Trophoblast cell (in vitro differentiated cells and primary cell): ENCODE results near the gene UGT1A10.

Experiments
- DNase-seq, 2 donors: peaks; one replicate each; pipeline ENCODE4 v3.0.0-alpha.2; 2016
- H2AFZ ChIP-seq: 2 replicates; pipeline ENCODE4 v1.6.1; 2013; ENCODE audit warnings: low read length, moderate library complexity, mild to moderate bottlenecking; ENCODE audit not compliant: insufficient read depth, poor library complexity
- H2AK5ac ChIP-seq: 2 replicates; pipeline ENCODE4 v1.6.1; 2013; ENCODE audit warnings: mild to moderate bottlenecking, low read length
- H2BK120ac ChIP-seq: 2 replicates; pipeline ENCODE4 v1.6.1; 2013; ENCODE audit warnings: low read length, mild to moderate bottlenecking, moderate library complexity; ENCODE audit not compliant: insufficient read depth, poor library complexity
- H2BK12ac ChIP-seq: 2 replicates; pipeline ENCODE4 v1.6.1; 2013; ENCODE audit warnings: mild to moderate bottlenecking, low read length, moderate library complexity
- H2BK5ac ChIP-seq: 2 replicates; pipeline ENCODE4 v1.6.1; 2013; ENCODE audit warnings: low read length, low read depth, moderate library complexity, mild to moderate bottlenecking; ENCODE audit not compliant: poor library complexity
- H3K14ac ChIP-seq: 2 replicates; pipeline ENCODE4 v1.6.1; 2013; ENCODE audit warnings: mild to moderate bottlenecking, low read length
- H3K18ac ChIP-seq: 2 replicates; pipeline ENCODE4 v1.6.1; 2013; ENCODE audit warnings: mild to moderate bottlenecking, low read length
- H3K23ac ChIP-seq: 2 replicates; pipeline ENCODE4 v1.6.1; 2013; ENCODE audit warnings: low read length
- H3K27ac ChIP-seq: 2 replicates; pipeline ENCODE4 v1.5.1; 2013; ENCODE audit warnings: low read depth, mild to moderate bottlenecking, inconsistent platforms, low read length, moderate library complexity
- H3K27me3 ChIP-seq: 2 replicates; pipeline ENCODE4 v1.6.1; 2013; ENCODE audit warnings: inconsistent platforms, mild to moderate bottlenecking, low read length, moderate library complexity; ENCODE audit not compliant: insufficient read depth
- H3K36me3 ChIP-seq, 2 experiments: 1 replicate in 1 of 2; 2 replicates in 1 of 2; pipeline ENCODE4 v1.6.1; 2013; ENCODE audit warnings: low read length in 2 of 2, mild to moderate bottlenecking in 2 of 2, moderate library complexity in 1 of 2; ENCODE audit not compliant: insufficient read depth in 2 of 2, control insufficient read depth in 1 of 2
- H3K4ac ChIP-seq: 2 replicates; pipeline ENCODE4 v1.6.1; 2013; ENCODE audit warnings: low read depth, mild to moderate bottlenecking, low read length, moderate library complexity
- H3K4me1 ChIP-seq, 2 experiments: 1 replicate in 1 of 2; 2 replicates in 1 of 2; pipeline ENCODE4 v1.6.1; 2013; ENCODE audit warnings: low read length in 2 of 2, mild to moderate bottlenecking in 2 of 2, moderate library complexity in 1 of 2; ENCODE audit not compliant: insufficient read depth in 2 of 2, control insufficient read depth in 1 of 2
- H3K4me2 ChIP-seq: 2 replicates; pipeline ENCODE4 v1.6.1; 2013; ENCODE audit warnings: inconsistent platforms, mild to moderate bottlenecking, low read length, moderate library complexity
- H3K4me3 ChIP-seq: 2 replicates; pipeline ENCODE4 v1.5.1; 2013; ENCODE audit warnings: mild to moderate bottlenecking, low read depth, low read length, inconsistent platforms
- H3K79me1 ChIP-seq: one replicate; pipeline ENCODE4 v1.6.1; 2013; ENCODE audit warnings: low read length
- H3K79me2 ChIP-seq: 2 replicates; pipeline ENCODE4 v1.6.1; 2013; ENCODE audit warnings: low read length, mild to moderate bottlenecking; ENCODE audit not compliant: control insufficient read depth, insufficient read depth, poor library complexity
- H3K9ac ChIP-seq: 2 replicates; pipeline ENCODE4 v1.6.1; 2013; ENCODE audit warnings: mild to moderate bottlenecking, low read length
- H3K9me3 ChIP-seq: 2 replicates; pipeline ENCODE4 v1.6.1; 2013; ENCODE audit warnings: low read depth, mild to moderate bottlenecking, control low read depth, inconsistent platforms, low read length; ENCODE audit not compliant: insufficient read depth
- H4K12ac ChIP-seq: 2 replicates; pipeline ENCODE4 v1.6.1; 2013; ENCODE audit warnings: low read depth, mild to moderate bottlenecking, low read length, moderate library complexity
- H4K8ac ChIP-seq: 2 replicates; pipeline ENCODE4 v1.6.1; 2013; ENCODE audit warnings: low read depth, mild to moderate bottlenecking, low read length, moderate library complexity
- H4K91ac ChIP-seq: one replicate; pipeline ENCODE4 v1.6.1; 2013; ENCODE audit warnings: low read depth, mild to moderate bottlenecking, low read length, moderate library complexity
- WGBS: extraction: QIAGEN DNeasy Blood & Tissue Kit; methylation state at CpG from one replicate; pipeline ENCODE4 v1.1.7; 2013; ENCODE audit warnings: missing lambda C conversion rate; ENCODE audit not compliant: insufficient read length, insufficient coverage; ENCODE audit errors: extremely low coverage; 5-methylcytosine and 5-hydroxymethylcytosine counted together

Gene UGT1A10

GRCh38 chr2:233761040-233761769 is 125.0 kb downstream of the UGT1A10 start:
- DNase-seq, result no peak
- no peak overlapping the region for H2BK5ac ChIP-seq
- H3K79me2 ChIP-seq, result no peaks in the 10 kb centered on the region
- no peak overlapping the region for H3K4ac ChIP-seq
- no peak overlapping the region for H3K4me2 ChIP-seq
- H2BK120ac ChIP-seq, result no peak overlapping the region
- no peaks in the 10 kb centered on the region for H3K27me3 ChIP-seq
- no peak overlapping the region for H3K27ac ChIP-seq
- no peak overlapping the region for H3K23ac ChIP-seq
- no peak overlapping the region for H3K4me3 ChIP-seq
- no peak overlapping the region for H2BK12ac ChIP-seq
- no peaks in the 10 kb centered on the region for H3K4me1 ChIP-seq
- no peak overlapping the region for H3K18ac ChIP-seq
- no peaks in the 10 kb centered on the region for H3K36me3 ChIP-seq
- H2AFZ ChIP-seq, result no peak overlapping the region
- peaks cover 4% of the 10 kb centered on the region for H3K9me3 ChIP-seq
- no peaks in the 10 kb centered on the region for H3K79me1 ChIP-seq
- no peak overlapping the region for H3K14ac ChIP-seq
- H2AK5ac ChIP-seq, result no peak overlapping the region
- H4K91ac ChIP-seq, result no peak overlapping the region
- no peak overlapping the region for H4K8ac ChIP-seq
- no peak overlapping the region for H3K9ac ChIP-seq
- no peak overlapping the region for H4K12ac ChIP-seq
- WGBS, result no CpG with 5 or more reads among the region's 4 CpGs

GRCh38 chr2:233764264-233764663 is 128.0 kb downstream of the UGT1A10 start:
- no peak overlapping the region for H4K8ac ChIP-seq
- H3K4me2 ChIP-seq, result no peak overlapping the region
- H3K4me1 ChIP-seq, result no peaks in the 10 kb centered on the region
- H3K27me3 ChIP-seq, result no peaks in the 10 kb centered on the region
- no peak overlapping the region for H2BK120ac ChIP-seq
- no peak overlapping the region for H4K91ac ChIP-seq
- H3K79me2 ChIP-seq, result no peaks in the 10 kb centered on the region
- no CpG with 5 or more reads among the region's 7 CpGs for WGBS
- no peak overlapping the region for H3K27ac ChIP-seq
- no peak overlapping the region for H3K4ac ChIP-seq
- H3K36me3 ChIP-seq, result no peaks in the 10 kb centered on the region
- no peak overlapping the region for H4K12ac ChIP-seq
- no peak overlapping the region for H2BK12ac ChIP-seq
- no peak overlapping the region for H3K18ac ChIP-seq
- no peak for DNase-seq
- H3K4me3 ChIP-seq, result no peak overlapping the region
- H3K9me3 ChIP-seq, result peaks cover 6% of the 10 kb centered on the region
- H3K79me1 ChIP-seq, result no peaks in the 10 kb centered on the region
- no peak overlapping the region for H3K23ac ChIP-seq
- H3K14ac ChIP-seq, result no peak overlapping the region
- no peak overlapping the region for H2AK5ac ChIP-seq
- no peak overlapping the region for H2BK5ac ChIP-seq
- no peak overlapping the region for H2AFZ ChIP-seq
- H3K9ac ChIP-seq, result no peak overlapping the region

DNA sequence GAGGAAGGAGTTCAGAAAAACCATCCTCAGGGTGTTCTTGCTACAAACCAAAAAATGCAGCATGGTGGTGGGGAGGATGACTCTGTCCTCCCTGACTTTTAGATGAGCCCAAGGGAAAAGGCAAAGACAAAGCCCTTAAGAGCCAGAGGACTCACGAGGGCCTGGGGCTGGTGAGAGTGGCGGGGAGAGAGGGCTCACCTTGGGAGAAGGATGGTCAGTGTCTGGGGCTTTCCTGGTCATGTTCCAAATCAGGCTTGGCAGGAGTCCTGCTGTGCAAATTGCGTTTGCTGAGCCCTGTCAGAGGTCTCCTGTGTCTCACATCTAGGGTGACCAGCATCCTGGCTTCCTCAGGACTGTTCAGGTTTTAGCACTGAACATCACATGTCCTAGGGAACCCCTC is 128.5 kb downstream of the UGT1A10 start:
- H2AK5ac ChIP-seq, result no peak overlapping the region
- H2AFZ ChIP-seq, result no peak overlapping the region
- no peak overlapping the region for H4K12ac ChIP-seq
- peaks cover 8% of the 10 kb centered on the region for H3K9me3 ChIP-seq
- H2BK120ac ChIP-seq, result no peak overlapping the region
- H3K4me2 ChIP-seq, result no peak overlapping the region
- H2BK5ac ChIP-seq, result no peak overlapping the region
- no peak overlapping the region for H4K8ac ChIP-seq
- H3K4ac ChIP-seq, result no peak overlapping the region
- no peak overlapping the region for H3K27ac ChIP-seq
- no peaks in the 10 kb centered on the region for H3K79me1 ChIP-seq
- no peaks in the 10 kb centered on the region for H3K27me3 ChIP-seq
- no peaks in the 10 kb centered on the region for H3K36me3 ChIP-seq
- DNase-seq, result no peak
- WGBS, result no CpG with 5 or more reads among the region's 3 CpGs
- no peak overlapping the region for H3K18ac ChIP-seq
- no peak overlapping the region for H3K9ac ChIP-seq
- H3K14ac ChIP-seq, result no peak overlapping the region
- no peaks in the 10 kb centered on the region for H3K79me2 ChIP-seq
- no peak overlapping the region for H4K91ac ChIP-seq
- no peaks in the 10 kb centered on the region for H3K4me1 ChIP-seq
- H2BK12ac ChIP-seq, result no peak overlapping the region
- no peak overlapping the region for H3K23ac ChIP-seq
- no peak overlapping the region for H3K4me3 ChIP-seq

GRCh38 chr2:233766416-233766815 is 130.2 kb downstream of the UGT1A10 start:
- no peak for DNase-seq
- no peak overlapping the region for H4K8ac ChIP-seq
- H3K23ac ChIP-seq, result no peak overlapping the region
- H3K79me2 ChIP-seq, result no peaks in the 10 kb centered on the region
- no peak overlapping the region for H3K9ac ChIP-seq
- H3K79me1 ChIP-seq, result no peaks in the 10 kb centered on the region
- H3K4me1 ChIP-seq, result no peaks in the 10 kb centered on the region
- no peak overlapping the region for H3K18ac ChIP-seq
- H2BK12ac ChIP-seq, result no peak overlapping the region
- no peak overlapping the region for H3K4me3 ChIP-seq
- no peak overlapping the region for H4K91ac ChIP-seq
- no peak overlapping the region for H2BK120ac ChIP-seq
- peaks cover 5% of the 10 kb centered on the region for H3K9me3 ChIP-seq
- no peak overlapping the region for H2BK5ac ChIP-seq
- H2AFZ ChIP-seq, result no peak overlapping the region
- H3K36me3 ChIP-seq, result no peaks in the 10 kb centered on the region
- WGBS, result no CpG with 5 or more reads among the region's 4 CpGs
- no peak overlapping the region for H3K14ac ChIP-seq
- H3K4ac ChIP-seq, result no peak overlapping the region
- no peak overlapping the region for H3K27ac ChIP-seq
- H4K12ac ChIP-seq, result no peak overlapping the region
- H3K27me3 ChIP-seq, result no peaks in the 10 kb centered on the region
- no peak overlapping the region for H2AK5ac ChIP-seq
- no peak overlapping the region for H3K4me2 ChIP-seq
